GM12878 (cell line): Measurements from ENCODE around the gene BEST1. TPM values are rescaled to one million over a fixed set of nuclear protein-coding genes. Genes with fewer than 3 reads are reported as not detected.

ENCODE experiments used
- ATAC-seq: fragments of 200-7000 bp; cut with Tn5 transposase; 3 replicates; pipeline ENCODE4 v1.9.1; 2020; ENCODE audit warnings: mild to moderate bottlenecking, moderate library complexity
- BruUV-seq: library from RNA; stranded (reverse); fragments of 400-500 nt; replicated peaks from 2 replicates; lab custom pipeline; 2021; lab: Mats Ljungman, UMichigan
- CTCF ChIA-PET: fragments of 300-600 bp; sonication (Branson Sonifier 250); formaldehyde crosslinking; extraction: SDS; loops from one replicate; lab custom pipeline; 2021; ENCODE audit warnings: inconsistent platforms; lab: Yijun Ruan, JAX
- POLR2A ChIA-PET: fragments of 350-600 bp; formaldehyde crosslinking; extraction: SDS; loops from one replicate; lab custom pipeline; 2021; ENCODE audit warnings: inconsistent platforms; lab: Charles Lee
- RAD21 ChIA-PET: fragments of 300-600 bp; sonication (Branson Sonifier 250); formaldehyde crosslinking; loops from one replicate; lab custom pipeline; 2023; ENCODE audit warnings: antibody characterized with exemption; ENCODE audit not compliant: unreplicated experiment; lab: Charles Lee
- SMC1A ChIA-PET: fragments of 300-600 bp; sonication (Branson Sonifier 250); formaldehyde crosslinking; loops from one replicate; lab custom pipeline; 2023; ENCODE audit not compliant: unreplicated experiment, uncharacterized antibody; lab: Charles Lee
- DNase-seq: peaks from one replicate; pipeline ENCODE4 v3.0.0-alpha.2; 2011; ENCODE audit warnings: low read depth, low spot score
- FAIRE-seq: peaks from 3 replicates; lab custom pipeline; 2011; peaks lifted over from hg19 to GRCh38; lab: Jason Lieb, UNC
- H2AFZ ChIP-seq: 2 replicates; pipeline ENCODE4 v1.6.0; 2011; ENCODE audit warnings: low read depth, low read length, control low read depth; ENCODE audit not compliant: control insufficient read depth
- H3K27ac ChIP-seq: 2 replicates; pipeline ENCODE4 v1.5.1; 2011; ENCODE audit warnings: control low read depth; ENCODE audit not compliant: control insufficient read depth, insufficient read depth
- H3K27me3 ChIP-seq, 2 experiments: replicated peaks in 1 of 2; 2 replicates each; pipeline versions ENCODE4 v1.6.0 to v1.6.1; 2011; ENCODE audit warnings: low read length in 1 of 2; ENCODE audit not compliant: control insufficient read depth in 2 of 2, insufficient read depth in 2 of 2
- H3K36me3 ChIP-seq, 2 experiments: 2 replicates each; pipeline ENCODE4 v1.5.1; 2011; ENCODE audit warnings: low read length in 1 of 2; ENCODE audit not compliant: control insufficient read depth in 2 of 2, insufficient read depth in 2 of 2
- H3K4me1 ChIP-seq: 2 replicates; pipeline ENCODE4 v1.6.1; 2011; ENCODE audit warnings: mild to moderate bottlenecking, low read length, moderate library complexity, mixed read lengths; ENCODE audit not compliant: control insufficient read depth, insufficient read depth
- H3K4me2 ChIP-seq: 2 replicates; pipeline ENCODE4 v1.6.0; 2011; ENCODE audit warnings: control low read depth; ENCODE audit not compliant: control insufficient read depth, insufficient read depth
- H3K4me3 ChIP-seq: fragments of 200-600 bp; sonication (generic); 2 replicates; pipeline ENCODE4 v1.5.1; 2016
- H3K79me2 ChIP-seq: 2 replicates; pipeline ENCODE4 v1.6.0; 2011; ENCODE audit warnings: low read length; ENCODE audit not compliant: control insufficient read depth, insufficient read depth
- H3K9ac ChIP-seq: 2 replicates; pipeline ENCODE4 v1.8.0; 2011; ENCODE audit warnings: low read length, control low read depth, mixed read lengths; ENCODE audit not compliant: control insufficient read depth, insufficient read depth
- H3K9me3 ChIP-seq: replicated peaks from 3 replicates; pipeline ENCODE4 v1.5.1; 2011; ENCODE audit warnings: mild to moderate bottlenecking, low read length; ENCODE audit not compliant: control insufficient read depth, insufficient read depth
- H4K20me1 ChIP-seq: 2 replicates; pipeline ENCODE4 v1.6.0; 2011; ENCODE audit not compliant: control insufficient read depth, insufficient read depth
- EED ChIP-seq: sonication (generic); IDR thresholded peaks from 2 replicates; pipeline ENCODE4 v1.6.1; 2016; ENCODE audit warnings: antibody characterized with exemption, low read depth
- IRF5 ChIP-seq: fragments of 450-650 bp; IDR thresholded peaks from 2 replicates; pipeline ENCODE4 v1.6.1; 2017; ENCODE audit warnings: borderline replicate concordance
- JUNB ChIP-seq: IDR thresholded peaks from 2 replicates; pipeline ENCODE4 v1.6.1; 2016; ENCODE audit warnings: antibody characterized with exemption, mild to moderate bottlenecking
- LARP7 ChIP-seq: fragments of 450-650 bp; IDR thresholded peaks from 2 replicates; pipeline ENCODE4 v1.6.1; 2017; ENCODE audit warnings: mild to moderate bottlenecking
- MEF2B ChIP-seq: fragments of 450-650 bp; IDR thresholded peaks from 2 replicates; pipeline ENCODE4 v1.6.1; 2018; ENCODE audit warnings: mild to moderate bottlenecking, moderate library complexity; ENCODE audit not compliant: partially characterized antibody, poor library complexity, severe bottlenecking
- RUNX3 ChIP-seq: IDR thresholded peaks from 2 replicates; pipeline ENCODE4 v1.6.1; 2012; ENCODE audit warnings: low read length, inconsistent platforms
- SUZ12 ChIP-seq: fragments of 200-600 bp; sonication (generic); IDR thresholded peaks from one replicate; pipeline ENCODE4 v1.6.1; 2018; ENCODE audit warnings: antibody characterized with exemption, mild to moderate bottlenecking; ENCODE audit not compliant: unreplicated experiment
- TAF1 ChIP-seq: IDR thresholded peaks from 2 replicates; pipeline ENCODE4 v1.6.1; 2011; ENCODE audit warnings: mild to moderate bottlenecking, low read depth, low read length, borderline replicate concordance
- TCF7 ChIP-seq: IDR thresholded peaks from 2 replicates; pipeline ENCODE4 v1.6.1; 2014; ENCODE audit warnings: antibody characterized with exemption, borderline replicate concordance
- USF2 ChIP-seq: IDR thresholded peaks from 2 replicates; pipeline ENCODE4 v1.6.1; 2011; ENCODE audit warnings: low read depth, low read length, improper control_type of control experiment, borderline replicate concordance
- ZNF274 ChIP-seq: IDR thresholded peaks from one replicate; pipeline ENCODE4 v1.8.0; 2011; ENCODE audit not compliant: insufficient read length, insufficient read depth
- ZSCAN29 ChIP-seq: fragments of 450-650 bp; IDR thresholded peaks from 2 replicates; pipeline ENCODE4 v1.6.1; 2017; ENCODE audit warnings: mild to moderate bottlenecking, moderate library complexity
- WGBS: methylation state at CpG from one replicate; pipeline ENCODE4 v1.1.6; 2016; ENCODE audit warnings: low lambda C conversion rate; ENCODE audit not compliant: insufficient replicate concordance, insufficient coverage; ENCODE audit errors: missing lambda C conversion rate; 5-methylcytosine and 5-hydroxymethylcytosine counted together
- in situ Hi-C: fragments of 300-500 bp; cut with MboI; formaldehyde crosslinking; loops from 9 replicates; pipeline ENCODE4 v1.14.3; 2018; ENCODE audit warnings: mixed read lengths
- intact Hi-C: fragments of 100-400 bp; cut with micrococcal nuclease; formaldehyde crosslinking; loops from one replicate; pipeline ENCODE4 v1.14.2; 2022; ENCODE audit not compliant: unreplicated experiment
- polyA plus RNA-seq, 11 experiments: library from polyadenylated mRNA; depleted of rRNA in 4 of 11; unstranded in 6 of 11; stranded (reverse) in 5 of 11; fragments of >200 nt; fragmentation: Nextera tagmentation in 4 of 11; fragmentation: Illumina TruSeq in 1 of 11; extraction: Ambion mirVana in 4 of 11; extraction: Trizol in 1 of 11; gene quantifications; 1 replicate in 1 of 11; 2 replicates in 10 of 11; pipeline versions ENCODE4 v1.2.1 to v1.2.3, GENCODE V29; 2011 to 2016; ENCODE audit warnings: inconsistent platforms in 2 of 11, missing spikeins in 2 of 11, low read depth in 1 of 11
- total RNA-seq, 4 experiments: library from RNA; depleted of rRNA in 3 of 4; stranded (reverse); fragments of >200 nt in 3 of 4; fragmentation: Illumina TruSeq in 1 of 4; extraction: Trizol in 1 of 4; gene quantifications; 2 replicates each; pipeline versions ENCODE4 v1.2.1 to v1.2.3, GENCODE V29; 2013 to 2021

The BEST1 gene
- total and polyA plus RNA-seq, 10 of the 15 experiments (the other 5 are each of a cell fraction or from before 2014, with no cell fraction given) = 0.03 to 3.4 (median 0.15) TPM; not detected in 1

- no peaks in the 10 kb centered on the region for H3K79me2 ChIP-seq
- DNase-seq = no peak
- intact Hi-C loops (no loop called here), in situ Hi-C loops (no loop called here)
- H3K4me2 ChIP-seq = no peak overlapping the region
- H3K4me3 ChIP-seq = no peak overlapping the region
- SMC1A ChIA-PET = no interaction called here
- POLR2A ChIA-PET = no interaction called here
- RAD21 ChIA-PET = no interaction called here
- 13% methylated on average over 17 of the region's 32 CpGs for WGBS
- ATAC-seq = no peak
- CTCF ChIA-PET = no interaction called here
- H3K36me3 ChIP-seq = no peaks in the 10 kb centered on the region
- no peaks in the 10 kb centered on the region for H4K20me1 ChIP-seq
- H3K9ac ChIP-seq = no peak overlapping the region
- no peak overlapping the region for H3K27ac ChIP-seq
- no peak overlapping the region for H2AFZ ChIP-seq
- no peaks in the 10 kb centered on the region for H3K9me3 ChIP-seq
- H3K27me3 ChIP-seq = peaks cover 6 to 9% of the 10 kb centered on the region in 2 experiments; a peak in 3 of 4 replicates
- no peak for FAIRE-seq
- BruUV-seq = no TSS peak
- TF ChIP-seq TCF7 (no peak), EED (no peak), ZNF274 (no peak), LARP7 (no peak), ZSCAN29 (no peak), MEF2B (no peak), RUNX3 (no peak), JUNB (no peak), IRF5 (no peak), USF2 (no peak), TAF1 (no peak), SUZ12 (no peak)
- TF ChIP-seq, all 136 proteins: peak for 0
- no peaks in the 10 kb centered on the region for H3K4me1 ChIP-seq
Measured at GRCh38 chr11:61916737-61917333, 33.3 kb upstream of the BEST1 start.
